ENCODE data around the gene LCK. TPM values are rescaled to one million over a fixed set of nuclear protein-coding genes. Genes with fewer than 3 reads are reported as not detected.
"Not testable (repeated sequence)": the region's sequence is repeated elsewhere in the genome, so short reads cannot be mapped to it uniquely, and the experiment has no call there.

The LCK gene
- polyA plus RNA-seq, 1 donor from 2014 or later: not detected

DNA sequence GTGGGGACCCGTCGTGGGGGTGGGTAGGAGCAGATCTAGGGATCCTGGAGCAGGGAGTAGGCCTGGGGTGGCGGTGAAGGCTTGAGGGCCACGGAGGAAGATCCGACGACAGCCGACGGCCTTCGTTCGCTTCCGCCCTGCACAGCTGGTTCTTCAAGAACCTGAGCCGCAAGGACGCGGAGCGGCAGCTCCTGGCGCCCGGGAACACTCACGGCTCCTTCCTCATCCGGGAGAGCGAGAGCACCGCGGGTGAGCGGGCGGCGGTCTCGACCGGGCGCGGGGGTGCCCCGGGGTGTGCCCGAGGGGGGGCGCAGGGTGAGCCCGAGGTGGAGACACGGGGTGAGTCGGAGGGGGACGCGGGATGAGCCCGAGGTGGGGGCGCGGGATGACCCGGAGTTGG, 24.4 kb downstream of the LCK start:
- no peak overlapping the region for H3K27ac ChIP-seq (ENCODE audit: low read length)
- no peak overlapping the region for H2AFZ ChIP-seq (ENCODE audit: low read depth, low read length)
- H3K9ac ChIP-seq (ENCODE audit: low read length): no peak overlapping the region
- no peaks in the 10 kb centered on the region for H3F3A ChIP-seq (ENCODE audit: insufficient read depth, low read length, poor library complexity, severe bottlenecking)
- H3K9me2 ChIP-seq (ENCODE audit: insufficient read depth, low read length): no peaks in the 10 kb centered on the region
- H3K9me3 ChIP-seq (ENCODE audit: low read length): no peaks in the 10 kb centered on the region
- no peaks in the 10 kb centered on the region for H3K36me3 ChIP-seq (ENCODE audit: insufficient read depth, low read length)
- no peak overlapping the region for H3K4me2 ChIP-seq (ENCODE audit: low read length)
- TF ChIP-seq REST (IDR thresholded peaks at IDR 0.05; ENCODE audit: borderline replicate concordance): no peak
- no peak for TF ChIP-seq TAF1 (IDR thresholded peaks at IDR 0.05; ENCODE audit: low read depth)
- TF ChIP-seq RAD21 (conservative IDR thresholded peaks at IDR 0.05): no peak
- no peaks in the 10 kb centered on the region for H3K79me2 ChIP-seq (replicated peaks; ENCODE audit: insufficient read depth, low read length)
- H3K4me3 ChIP-seq (ENCODE audit: low read length): no peak overlapping the region
- H4K20me1 ChIP-seq (ENCODE audit: insufficient read depth): no peaks in the 10 kb centered on the region
- H3K27me3 ChIP-seq (ENCODE audit: insufficient read depth, low read depth, low read length): no peaks in the 10 kb centered on the region

GRCh38 chr1:32276032-32276782, 25.1 kb downstream of the LCK start:
- Histone ChIP-seq H3K27me3 (ENCODE audit: insufficient read depth, low read depth, low read length) (no peaks in the 10 kb centered on the region), H3K27ac (ENCODE audit: low read length) (no peak overlapping the region), H3K4me2 (ENCODE audit: low read length) (no peak overlapping the region), H3K9me3 (ENCODE audit: low read length) (no peaks in the 10 kb centered on the region), H3K79me2 (replicated peaks; ENCODE audit: insufficient read depth, low read length) (no peaks in the 10 kb centered on the region), H3K36me3 (ENCODE audit: insufficient read depth, low read length) (no peaks in the 10 kb centered on the region), H3F3A (ENCODE audit: insufficient read depth, low read length, poor library complexity, severe bottlenecking) (no peaks in the 10 kb centered on the region), H3K9ac (ENCODE audit: low read length) (no peak overlapping the region), H4K20me1 (ENCODE audit: insufficient read depth) (no peaks in the 10 kb centered on the region), H2AFZ (ENCODE audit: low read depth, low read length) (no peak overlapping the region), H3K9me2 (ENCODE audit: insufficient read depth, low read length) (no peaks in the 10 kb centered on the region), H3K4me3 (ENCODE audit: low read length) (no peak overlapping the region)
- TF ChIP-seq EZH2 (IDR thresholded peaks at IDR 0.05; ENCODE audit: borderline replicate concordance, insufficient read depth, low read length, poor library complexity, severe bottlenecking): no peak
- TF ChIP-seq POLR2AphosphoS5 (IDR thresholded peaks at IDR 0.05): no peak
- no peak for TF ChIP-seq SMC3 (conservative IDR thresholded peaks at IDR 0.05; ENCODE audit: poor library complexity)
- no peak for TF ChIP-seq REST (IDR thresholded peaks at IDR 0.05; ENCODE audit: borderline replicate concordance)
- TF ChIP-seq TAF1 (IDR thresholded peaks at IDR 0.05; ENCODE audit: low read depth): no peak
- TF ChIP-seq, protein P1, sequence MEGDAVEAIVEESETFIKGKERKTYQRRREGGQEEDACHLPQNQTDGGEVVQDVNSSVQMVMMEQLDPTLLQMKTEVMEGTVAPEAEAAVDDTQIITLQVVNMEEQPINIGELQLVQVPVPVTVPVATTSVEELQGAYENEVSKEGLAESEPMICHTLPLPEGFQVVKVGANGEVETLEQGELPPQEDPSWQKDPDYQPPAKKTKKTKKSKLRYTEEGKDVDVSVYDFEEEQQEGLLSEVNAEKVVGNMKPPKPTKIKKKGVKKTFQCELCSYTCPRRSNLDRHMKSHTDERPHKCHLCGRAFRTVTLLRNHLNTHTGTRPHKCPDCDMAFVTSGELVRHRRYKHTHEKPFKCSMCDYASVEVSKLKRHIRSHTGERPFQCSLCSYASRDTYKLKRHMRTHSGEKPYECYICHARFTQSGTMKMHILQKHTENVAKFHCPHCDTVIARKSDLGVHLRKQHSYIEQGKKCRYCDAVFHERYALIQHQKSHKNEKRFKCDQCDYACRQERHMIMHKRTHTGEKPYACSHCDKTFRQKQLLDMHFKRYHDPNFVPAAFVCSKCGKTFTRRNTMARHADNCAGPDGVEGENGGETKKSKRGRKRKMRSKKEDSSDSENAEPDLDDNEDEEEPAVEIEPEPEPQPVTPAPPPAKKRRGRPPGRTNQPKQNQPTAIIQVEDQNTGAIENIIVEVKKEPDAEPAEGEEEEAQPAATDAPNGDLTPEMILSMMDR (IDR thresholded peaks at IDR 0.05; ENCODE audit: poor library complexity, severe bottlenecking): no peak
- TF ChIP-seq RAD21 (conservative IDR thresholded peaks at IDR 0.05): no peak
- no peak for TF ChIP-seq MXI1 (conservative IDR thresholded peaks at IDR 0.05; ENCODE audit: poor library complexity, severe bottlenecking)
- no peak for TF ChIP-seq EP300 (conservative IDR thresholded peaks at IDR 0.05; ENCODE audit: poor library complexity, severe bottlenecking)

DNA sequence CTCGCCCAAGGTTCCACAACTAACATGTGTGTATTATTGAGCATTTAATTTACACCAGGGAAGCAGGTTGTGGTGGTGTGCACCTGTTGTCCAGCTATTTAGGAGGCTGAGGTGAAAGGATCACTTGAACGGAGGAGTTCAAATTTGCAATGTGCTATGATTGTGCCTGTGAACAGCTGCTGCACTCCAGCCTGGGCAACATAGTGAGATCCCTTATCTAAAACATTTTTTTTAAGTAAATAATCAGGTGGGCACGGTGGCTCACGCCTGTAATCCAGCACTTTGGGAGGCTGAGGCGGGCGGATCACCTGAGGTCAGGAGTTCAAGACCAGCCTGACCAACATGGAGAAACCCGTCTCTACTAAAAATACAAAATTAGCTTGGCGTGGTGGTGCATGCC, 33.7 kb downstream of the LCK start:
- H3K36me3 ChIP-seq (ENCODE audit: insufficient read depth, low read length); H2AFZ ChIP-seq (ENCODE audit: low read depth, low read length); H3K27me3 ChIP-seq (ENCODE audit: insufficient read depth, low read depth, low read length); H3K9me3 ChIP-seq (ENCODE audit: low read length); H3F3A ChIP-seq (ENCODE audit: insufficient read depth, low read length, poor library complexity, severe bottlenecking); H3K4me2 ChIP-seq (ENCODE audit: low read length); H3K9ac ChIP-seq (ENCODE audit: low read length); H3K9me2 ChIP-seq (ENCODE audit: insufficient read depth, low read length); H3K4me3 ChIP-seq (ENCODE audit: low read length); H3K27ac ChIP-seq (ENCODE audit: low read length); H3K79me2 ChIP-seq (replicated peaks; ENCODE audit: insufficient read depth, low read length); H4K20me1 ChIP-seq (ENCODE audit: insufficient read depth): not testable (repeated sequence)
